Loucy (cell line): ENCODE results near the gene HMHB1.

Experiments used
- H2AFZ ChIP-seq: fragments of 200-600 bp; sonication (generic); 2 replicates; pipeline ENCODE4 v1.6.0; 2016; ENCODE audit warnings: antibody characterized with exemption, mild to moderate bottlenecking, low read length, moderate library complexity
- H3F3A ChIP-seq: fragments of 200-600 bp; 2 replicates; pipeline ENCODE4 v1.6.0; 2016; ENCODE audit warnings: antibody characterized with exemption, low read depth, mild to moderate bottlenecking
- H3K27me3 ChIP-seq: fragments of 200-600 bp; sonication (generic); 2 replicates; pipeline ENCODE4 v1.6.1; 2014; ENCODE audit warnings: low read length, mild to moderate bottlenecking; ENCODE audit not compliant: insufficient read depth, poor library complexity, severe bottlenecking
- H3K36me3 ChIP-seq: fragments of 200-600 bp; sonication (generic); 2 replicates; pipeline ENCODE4 v1.6.1; 2016; ENCODE audit warnings: low read length; ENCODE audit not compliant: insufficient read depth
- H3K4me1 ChIP-seq: fragments of 200-600 bp; sonication (generic); 2 replicates; pipeline ENCODE4 v1.5.1; 2014; ENCODE audit warnings: low read length, mild to moderate bottlenecking; ENCODE audit not compliant: insufficient read depth, poor library complexity, severe bottlenecking
- H3K4me2 ChIP-seq: fragments of 200-600 bp; sonication (generic); 2 replicates; pipeline ENCODE4 v1.6.0; 2014; ENCODE audit warnings: antibody characterized with exemption, low read length, low read depth, mild to moderate bottlenecking; ENCODE audit not compliant: poor library complexity, severe bottlenecking
- H3K4me3 ChIP-seq: fragments of 200-600 bp; sonication (generic); 2 replicates; pipeline ENCODE4 v1.5.1; 2014; ENCODE audit warnings: low read length, mild to moderate bottlenecking, mixed read lengths; ENCODE audit not compliant: poor library complexity, severe bottlenecking
- H3K79me2 ChIP-seq: fragments of 200-600 bp; sonication (generic); 2 replicates; pipeline ENCODE4 v1.6.1; 2014; ENCODE audit warnings: low read length; ENCODE audit not compliant: insufficient read depth
- H3K9ac ChIP-seq: fragments of 200-600 bp; sonication (generic); 2 replicates; pipeline ENCODE4 v1.6.0; 2014; ENCODE audit warnings: mild to moderate bottlenecking, low read depth, low read length, moderate library complexity; ENCODE audit not compliant: poor library complexity, severe bottlenecking
- H3K9me2 ChIP-seq: fragments of 200-600 bp; sonication (generic); replicated peaks from 2 replicates; pipeline ENCODE4 v1.6.1; 2016; ENCODE audit warnings: low read depth, low read length, mixed read lengths
- H3K9me3 ChIP-seq: fragments of 200-600 bp; sonication (generic); 2 replicates; pipeline ENCODE4 v1.6.1; 2014; ENCODE audit warnings: mild to moderate bottlenecking, antibody characterized with exemption, low read length, low read depth; ENCODE audit not compliant: insufficient read depth
- H4K20me1 ChIP-seq: fragments of 200-600 bp; sonication (generic); 2 replicates; pipeline ENCODE4 v1.6.0; 2014; ENCODE audit warnings: antibody characterized with exemption, low read length, mild to moderate bottlenecking; ENCODE audit not compliant: insufficient read depth, poor library complexity, severe bottlenecking
- CTCF ChIP-seq: fragments of 200-600 bp; sonication (generic); conservative IDR thresholded peaks from 2 replicates; pipeline ENCODE4 v1.5.1; 2014; ENCODE audit warnings: mild to moderate bottlenecking, antibody characterized with exemption, low read length
- EZH2phosphoT487 ChIP-seq: fragments of 200-600 bp; IDR thresholded peaks from 2 replicates; pipeline ENCODE4 v1.6.1; 2018; ENCODE audit warnings: antibody characterized with exemption, mild to moderate bottlenecking, moderate library complexity, borderline replicate concordance

HMHB1 gene

GRCh38 chr5:143850050-143850683, 38.2 kb downstream of the HMHB1 start:
- Histone ChIP-seq H3K9ac (no peak overlapping the region), H3K36me3 (no peaks in the 10 kb centered on the region), H3K4me2 (no peak overlapping the region), H3K27me3 (no peaks in the 10 kb centered on the region), H3K9me3 (no peaks in the 10 kb centered on the region), H4K20me1 (no peaks in the 10 kb centered on the region), H3K79me2 (no peaks in the 10 kb centered on the region), H3K4me3 (no peak overlapping the region), H2AFZ (peak overlapping the region; percentile 78), H3F3A (no peaks in the 10 kb centered on the region), H3K9me2 (no peaks in the 10 kb centered on the region), H3K4me1 (no peaks in the 10 kb centered on the region)
- TF ChIP-seq CTCF (no peak), EZH2phosphoT487 (no peak)

- TF ChIP-seq CTCF (no peak), EZH2phosphoT487 (no peak)
- Histone ChIP-seq H3K79me2 (no peaks in the 10 kb centered on the region), H3K4me3 (no peak overlapping the region), H3K9me2 (no peaks in the 10 kb centered on the region), H3K27me3 (no peaks in the 10 kb centered on the region), H2AFZ (no peak overlapping the region), H3K9ac (no peak overlapping the region), H3K4me2 (no peak overlapping the region), H3K36me3 (no peaks in the 10 kb centered on the region), H3K9me3 (no peaks in the 10 kb centered on the region), H3K4me1 (no peaks in the 10 kb centered on the region), H4K20me1 (no peaks in the 10 kb centered on the region), H3F3A (no peaks in the 10 kb centered on the region)
Measured at GRCh38 chr5:143851383-143851782, 39.4 kb downstream of the HMHB1 start.

GRCh38 chr5:143860211-143860610, 48.2 kb downstream of the HMHB1 start:
- no peaks in the 10 kb centered on the region for H4K20me1 ChIP-seq
- TF ChIP-seq EZH2phosphoT487: no peak
- TF ChIP-seq CTCF: 0 out of 2 replicates have a peak, but pooled peaks have one; percentile 20
- H3K79me2 ChIP-seq: no peaks in the 10 kb centered on the region
- H3K4me1 ChIP-seq: no peaks in the 10 kb centered on the region
- no peaks in the 10 kb centered on the region for H3F3A ChIP-seq
- H3K36me3 ChIP-seq: no peaks in the 10 kb centered on the region
- no peak overlapping the region for H3K4me3 ChIP-seq
- no peak overlapping the region for H3K9ac ChIP-seq
- no peak overlapping the region for H2AFZ ChIP-seq
- no peaks in the 10 kb centered on the region for H3K27me3 ChIP-seq
- H3K9me2 ChIP-seq: no peaks in the 10 kb centered on the region
- H3K9me3 ChIP-seq: no peaks in the 10 kb centered on the region
- H3K4me2 ChIP-seq: no peak overlapping the region
